DOHH2 (cell line): ENCODE measurements around the gene SCFD2.

ENCODE experiments used
- H3F3A ChIP-seq: fragments of 200-600 bp; sonication (generic), shearing (Covaris generic); 2 replicates; pipeline ENCODE4 v1.6.0; 2016; ENCODE audit warnings: antibody characterized with exemption, mild to moderate bottlenecking; ENCODE audit not compliant: control insufficient read depth, insufficient read depth
- H3K27ac ChIP-seq: fragments of 200-600 bp; sonication (generic); 2 replicates; pipeline ENCODE4 v1.5.1; 2014; ENCODE audit warnings: low read depth, mild to moderate bottlenecking, low read length, moderate library complexity
- H3K27me3 ChIP-seq: fragments of 200-600 bp; sonication (generic); 2 replicates; pipeline ENCODE4 v1.6.1; 2014; ENCODE audit warnings: mild to moderate bottlenecking, low read length, mixed read lengths; ENCODE audit not compliant: control insufficient read depth
- H3K36me3 ChIP-seq: fragments of 200-600 bp; sonication (generic); 2 replicates; pipeline ENCODE4 v1.6.1; 2014; ENCODE audit warnings: mild to moderate bottlenecking, low read length, moderate library complexity, mixed read lengths; ENCODE audit not compliant: control insufficient read depth
- H3K4me1 ChIP-seq: fragments of 200-600 bp; sonication (generic); 2 replicates; pipeline ENCODE4 v1.6.1; 2014; ENCODE audit warnings: mild to moderate bottlenecking, low read length, mixed read lengths; ENCODE audit not compliant: control insufficient read depth
- H3K4me2 ChIP-seq: fragments of 200-600 bp; sonication (generic); 2 replicates; pipeline ENCODE4 v1.6.0; 2014; ENCODE audit warnings: mild to moderate bottlenecking, low read length, moderate library complexity
- H3K4me3 ChIP-seq: fragments of 200-600 bp; sonication (generic); 2 replicates; pipeline ENCODE4 v1.5.1; 2014; ENCODE audit warnings: mild to moderate bottlenecking, low read length, mixed read lengths
- H3K79me2 ChIP-seq: fragments of 200-600 bp; sonication (generic); 2 replicates; pipeline ENCODE4 v1.6.1; 2014; ENCODE audit warnings: mild to moderate bottlenecking, low read length, mixed read lengths; ENCODE audit not compliant: control insufficient read depth
- H3K9me2 ChIP-seq: fragments of 200-600 bp; sonication (generic); replicated peaks from 2 replicates; pipeline ENCODE4 v1.6.1; 2014; ENCODE audit warnings: mild to moderate bottlenecking, low read length, mixed read lengths; ENCODE audit not compliant: control insufficient read depth
- H3K9me3 ChIP-seq: fragments of 200-600 bp; sonication (generic); 2 replicates; pipeline ENCODE4 v1.6.1; 2014; ENCODE audit warnings: antibody characterized with exemption, low read length, mixed read lengths; ENCODE audit not compliant: control insufficient read depth, insufficient read depth
- H4K20me1 ChIP-seq: fragments of 200-600 bp; sonication (generic); 2 replicates; pipeline ENCODE4 v1.6.0; 2014; ENCODE audit warnings: low read depth, mild to moderate bottlenecking, antibody characterized with exemption, low read length, moderate library complexity; ENCODE audit not compliant: control insufficient read depth, insufficient read depth
- CTCF ChIP-seq: fragments of 200-600 bp; sonication (generic); IDR thresholded peaks from one replicate; pipeline ENCODE4 v1.5.1; 2014; ENCODE audit warnings: antibody characterized with exemption, mild to moderate bottlenecking, low read depth, low read length; ENCODE audit not compliant: poor library complexity, severe bottlenecking
- EZH2phosphoT487 ChIP-seq: fragments of 200-600 bp; sonication (generic); IDR thresholded peaks from 2 replicates; pipeline ENCODE4 v1.6.1; 2017; ENCODE audit warnings: borderline replicate concordance, mild to moderate bottlenecking, antibody characterized with exemption, low read length, moderate library complexity, mixed read lengths

Gene SCFD2

GRCh38 chr4:53354012-53354722 lies 11.7 kb downstream of the SCFD2 start:
- Histone ChIP-seq H3K27ac (no peak overlapping the region), H3K4me2 (no peak overlapping the region), H3K9me2 (no peaks in the 10 kb centered on the region), H3K9me3 (peaks cover 5% of the 10 kb centered on the region; the same call in 1 of the 2 replicates), H3K27me3 (no peaks in the 10 kb centered on the region), H3F3A (no peaks in the 10 kb centered on the region), H3K4me3 (no peak overlapping the region), H4K20me1 (no peaks in the 10 kb centered on the region), H3K79me2 (peaks cover 49% of the 10 kb centered on the region), H3K4me1 (peaks cover 5% of the 10 kb centered on the region), H3K36me3 (peaks cover 52% of the 10 kb centered on the region)
- TF ChIP-seq CTCF (no peak), EZH2phosphoT487 (no peak)

- Histone ChIP-seq H3K9me2 (no peaks in the 10 kb centered on the region), H3K4me2 (no peak overlapping the region), H3K9me3 (peaks cover 1% of the 10 kb centered on the region; the same call in 1 of the 2 replicates), H3K27me3 (no peaks in the 10 kb centered on the region), H4K20me1 (no peaks in the 10 kb centered on the region), H3F3A (no peaks in the 10 kb centered on the region), H3K36me3 (peaks cover 52% of the 10 kb centered on the region), H3K27ac (no peak overlapping the region), H3K79me2 (peaks cover 10% of the 10 kb centered on the region), H3K4me1 (no peaks in the 10 kb centered on the region), H3K4me3 (no peak overlapping the region)
- TF ChIP-seq CTCF = no peak
- TF ChIP-seq EZH2phosphoT487 = no peak
These were observed 16.8 kb downstream of the SCFD2 start for GRCh38 chr4:53349091-53349491.

GRCh38 chr4:53348046-53348445 lies 17.8 kb downstream of the SCFD2 start:
- Histone ChIP-seq H3K4me1 (no peaks in the 10 kb centered on the region), H3K4me3 (no peak overlapping the region), H3K36me3 (peaks cover 50% of the 10 kb centered on the region), H3K27ac (no peak overlapping the region), H3K4me2 (no peak overlapping the region), H4K20me1 (no peaks in the 10 kb centered on the region), H3K27me3 (no peaks in the 10 kb centered on the region), H3F3A (no peaks in the 10 kb centered on the region), H3K9me3 (no peaks in the 10 kb centered on the region), H3K9me2 (no peaks in the 10 kb centered on the region), H3K79me2 (0 out of 2 replicates have a peak, but pooled peaks cover 8% of the 10 kb centered on the region)
- no peak for TF ChIP-seq EZH2phosphoT487
- no peak for TF ChIP-seq CTCF
